ENCODE measurements around the gene GNAT1. TPM values are rescaled to one million over a fixed set of nuclear protein-coding genes. Genes with fewer than 3 reads are reported as not detected.

Gene GNAT1
- total and polyA plus RNA-seq, 2 donors (not counting 1 experiment from before 2014, with no cell fraction given): not detected

DNA sequence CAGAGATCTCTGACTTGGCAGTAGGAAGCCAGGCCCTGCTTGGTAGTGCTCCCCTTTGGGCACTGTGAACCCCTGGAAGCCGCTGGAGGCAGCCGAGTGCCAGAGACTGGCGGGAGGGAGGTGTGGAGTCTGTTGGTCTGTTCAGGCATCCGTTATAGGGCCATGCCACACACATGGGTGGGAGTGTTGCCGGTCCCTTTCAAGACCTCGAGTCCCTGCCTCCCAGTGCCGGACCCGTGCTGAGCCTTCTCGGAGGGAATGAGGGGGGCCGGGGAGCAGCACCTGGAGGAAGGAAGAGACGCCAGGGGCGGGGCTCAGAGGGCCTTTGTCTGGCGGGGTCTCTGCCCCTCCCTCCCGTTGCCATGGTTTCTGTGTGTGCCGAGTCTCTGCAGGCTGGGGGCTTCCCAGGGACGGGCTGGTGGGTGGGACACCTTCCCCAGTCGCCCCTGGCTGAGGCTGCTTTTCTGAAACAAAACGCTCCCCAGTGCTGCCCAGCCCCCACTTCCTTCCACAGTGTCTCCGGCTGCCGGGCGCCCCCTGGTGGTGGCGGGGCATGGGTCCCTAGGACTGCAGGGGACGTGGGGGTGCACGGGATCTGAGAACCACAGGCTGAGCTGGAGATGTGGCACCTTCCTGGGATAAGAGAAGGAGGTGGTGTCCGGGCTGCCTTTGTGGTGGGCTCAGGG, 54.6 kb downstream of the GNAT1 start:
- H3K27me3 ChIP-seq (replicated peaks in 1 of 4; ENCODE audit: control extremely low read depth in 1 of 4, control insufficient read depth in 3 of 4, insufficient read depth in 4 of 4, low read length in 3 of 4): no peaks in the 10 kb centered on the region
- peak; percentile 92 for DNase-seq
- 2% methylated on average over 18 of the region's 25 CpGs for WGBS (ENCODE audit: insufficient coverage)
- no peaks in the 10 kb centered on the region for H3K9me3 ChIP-seq (ENCODE audit: control extremely low read depth in 1 of 3, control insufficient read depth in 2 of 3, insufficient read depth in 1 of 3, low read length in 2 of 3)
- peak overlapping the region; percentile 52 for H3K9ac ChIP-seq (ENCODE audit: low read length)
- peaks cover 66 to 94% of the 10 kb centered on the region in 2 donors for H3K4me1 ChIP-seq (ENCODE audit: control insufficient read depth in 2 of 2, insufficient read depth in 2 of 2, low read length in 2 of 2)
- no peak for TF ChIP-seq EZH2 (IDR thresholded peaks at IDR 0.05; ENCODE audit: borderline replicate concordance, insufficient read depth, low read depth, low read length, poor library complexity, severe bottlenecking)
- TF ChIP-seq, protein P1, sequence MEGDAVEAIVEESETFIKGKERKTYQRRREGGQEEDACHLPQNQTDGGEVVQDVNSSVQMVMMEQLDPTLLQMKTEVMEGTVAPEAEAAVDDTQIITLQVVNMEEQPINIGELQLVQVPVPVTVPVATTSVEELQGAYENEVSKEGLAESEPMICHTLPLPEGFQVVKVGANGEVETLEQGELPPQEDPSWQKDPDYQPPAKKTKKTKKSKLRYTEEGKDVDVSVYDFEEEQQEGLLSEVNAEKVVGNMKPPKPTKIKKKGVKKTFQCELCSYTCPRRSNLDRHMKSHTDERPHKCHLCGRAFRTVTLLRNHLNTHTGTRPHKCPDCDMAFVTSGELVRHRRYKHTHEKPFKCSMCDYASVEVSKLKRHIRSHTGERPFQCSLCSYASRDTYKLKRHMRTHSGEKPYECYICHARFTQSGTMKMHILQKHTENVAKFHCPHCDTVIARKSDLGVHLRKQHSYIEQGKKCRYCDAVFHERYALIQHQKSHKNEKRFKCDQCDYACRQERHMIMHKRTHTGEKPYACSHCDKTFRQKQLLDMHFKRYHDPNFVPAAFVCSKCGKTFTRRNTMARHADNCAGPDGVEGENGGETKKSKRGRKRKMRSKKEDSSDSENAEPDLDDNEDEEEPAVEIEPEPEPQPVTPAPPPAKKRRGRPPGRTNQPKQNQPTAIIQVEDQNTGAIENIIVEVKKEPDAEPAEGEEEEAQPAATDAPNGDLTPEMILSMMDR (IDR thresholded peaks at IDR 0.05): peak; percentile 96
- peaks cover 100% of the 10 kb centered on the region for H3K79me2 ChIP-seq (ENCODE audit: control insufficient read depth, insufficient read depth, low read length)
- ChIA-PET CTCF (interaction anchor here (0.7 to 27.3 kb wide), 20 partner anchors 12 to 125 kb away, joined by 3 to 596 read pairs (median 5); partner anchors contain the start of genes GNAI2, GNAT1 and IFRD2), POLR2A (interaction anchor here (0.6 to 1.8 kb wide), 7 partner anchors 11 to 19 kb away, joined by 3 to 10 read pairs (median 4); partner anchors contain the start of gene GNAI2)
- Mint-ChIP-seq H3K9me3 (ENCODE audit: insufficient read depth) (no peaks in the 10 kb centered on the region), H3K27ac (peak overlapping the region; percentile 89), H3K4me3 (peak overlapping the region; percentile 82), H3K27me3 (no peaks in the 10 kb centered on the region), H3K4me1 (peaks cover 82% of the 10 kb centered on the region)
- peaks cover 96% of the 10 kb centered on the region for H4K20me1 ChIP-seq (ENCODE audit: control insufficient read depth, insufficient read depth, low read length, poor library complexity, severe bottlenecking)
- peak overlapping the region in 4 of 5 experiments; percentile 37 to 50 (median 40) for H3K4me3 ChIP-seq (ENCODE audit: control extremely low read depth in 1 of 5, extremely low read depth in 1 of 5, insufficient read depth in 1 of 5, low read depth in 2 of 5, low read length in 4 of 5)
- peak overlapping the region; percentile 81 for H3K4me2 ChIP-seq (replicated peaks; ENCODE audit: low read depth, low read length, poor library complexity, severe bottlenecking)
- peak overlapping the region; percentile 76 to 86 for H3K27ac ChIP-seq (ENCODE audit: low read length in 2 of 2)
- intact Hi-C loops (cut with micrococcal nuclease): loop anchor here (1.0 to 2.0 kb wide), 6 partner anchors 8 to 52 kb away; partner anchors contain the start of gene IFRD2
- peaks cover 0 to 51% of the 10 kb centered on the region in 2 experiments for H3K36me3 ChIP-seq (replicated peaks in 1 of 2; ENCODE audit: control extremely low read depth in 1 of 2, control insufficient read depth in 1 of 2, extremely low read depth in 1 of 2, insufficient read depth in 2 of 2, low read length in 1 of 2)
- H2AFZ ChIP-seq (ENCODE audit: insufficient read depth, low read depth, low read length, poor library complexity, severe bottlenecking): no peak overlapping the region
- ATAC-seq (ENCODE audit: low read depth): peak; percentile 66
